Endothelial cell of umbilical vein (primary cell): ENCODE data around the gene LRRC34. TPM values are rescaled to one million over a fixed set of nuclear protein-coding genes. Genes with fewer than 3 reads are reported as not detected.

Experiments used
- BruUV-seq: library from RNA; stranded (reverse); fragments of 400-500 nt; replicated peaks from 2 replicates; lab custom pipeline; 2021; lab: Mats Ljungman, UMichigan
- CTCF ChIA-PET: fragments of 300-600, 350-600 bp; sonication (Branson Sonifier 250); formaldehyde crosslinking; loops from one replicate; lab custom pipeline; 2021; ENCODE audit warnings: antibody characterized with exemption, inconsistent platforms; lab: Charles Lee
- POLR2A ChIA-PET: fragments of 300-600, 350-600 bp; sonication (Branson Sonifier 250); formaldehyde crosslinking; loops from one replicate; lab custom pipeline; 2021; ENCODE audit warnings: antibody characterized with exemption, inconsistent platforms; lab: Charles Lee
- DNase-seq: peaks from one replicate; pipeline ENCODE4 v3.0.0-alpha.2; 2011; ENCODE audit warnings: low read depth, low spot score
- FAIRE-seq: peaks from 2 replicates; lab custom pipeline; 2011; peaks lifted over from hg19 to GRCh38; lab: Jason Lieb, UNC
- H2AFZ ChIP-seq: 2 replicates; pipeline ENCODE4 v1.6.0; 2012; ENCODE audit warnings: low read depth, low read length, control low read depth, inconsistent platforms
- H3K27ac ChIP-seq: 2 replicates; pipeline ENCODE4 v1.5.1; 2011; ENCODE audit warnings: low read depth, mild to moderate bottlenecking, control low read depth, low read length, moderate library complexity; ENCODE audit not compliant: insufficient read depth
- H3K27me3 ChIP-seq, 2 experiments: 2 replicates each; pipeline versions ENCODE4 v1.6.0 to v1.6.1; 2011; ENCODE audit warnings: low read length in 2 of 2, mixed read lengths in 1 of 2; ENCODE audit not compliant: control insufficient read depth in 2 of 2, insufficient read depth in 2 of 2
- H3K36me3 ChIP-seq, 2 experiments: 2 replicates in 1 of 2; 3 replicates in 1 of 2; pipeline ENCODE4 v1.5.1; 2011; ENCODE audit warnings: low read length in 2 of 2, mild to moderate bottlenecking in 1 of 2, moderate library complexity in 1 of 2; ENCODE audit not compliant: control insufficient read depth in 2 of 2, insufficient read depth in 2 of 2; ENCODE audit errors: extremely low read depth in 1 of 2
- H3K4me1 ChIP-seq: 3 replicates; pipeline ENCODE4 v1.5.1; 2011; ENCODE audit warnings: mild to moderate bottlenecking, low read length; ENCODE audit not compliant: control insufficient read depth, insufficient read depth; ENCODE audit errors: extremely low read depth
- H3K4me2 ChIP-seq: 2 replicates; pipeline ENCODE4 v1.6.1; 2011; ENCODE audit warnings: low read length, control low read depth, mixed read lengths; ENCODE audit not compliant: insufficient read depth
- H3K4me3 ChIP-seq, 3 experiments: fragments of 200-600 bp in 1 of 3; sonication (generic), shearing (Covaris generic) in 1 of 3; replicated peaks in 1 of 3; 2 replicates each; pipeline ENCODE4 v1.5.1; 2011 to 2016; ENCODE audit warnings: control low read depth in 3 of 3, low read length in 3 of 3, mild to moderate bottlenecking in 2 of 3, inconsistent platforms in 1 of 3, low read depth in 1 of 3, moderate library complexity in 1 of 3; ENCODE audit not compliant: insufficient read depth in 1 of 3
- H3K79me2 ChIP-seq: 2 replicates; pipeline ENCODE4 v1.6.0; 2012; ENCODE audit warnings: low read length, inconsistent platforms; ENCODE audit not compliant: control insufficient read depth, insufficient read depth
- H3K9ac ChIP-seq: replicated peaks from 2 replicates; pipeline ENCODE3; 2011; ENCODE audit warnings: low read length, control low read depth; ENCODE audit not compliant: insufficient read depth; ENCODE audit errors: extremely low read depth
- H3K9me1 ChIP-seq: replicated peaks from 3 replicates; pipeline ENCODE4 v1.6.0; 2011; ENCODE audit warnings: mild to moderate bottlenecking, low read length; ENCODE audit not compliant: control insufficient read depth, insufficient read depth; ENCODE audit errors: extremely low read depth
- H3K9me3 ChIP-seq: replicated peaks from 2 replicates; pipeline ENCODE4 v1.5.1; 2012; ENCODE audit warnings: low read length, inconsistent platforms; ENCODE audit not compliant: control insufficient read depth, insufficient read depth
- H4K20me1 ChIP-seq: replicated peaks from 2 replicates; pipeline ENCODE3; 2011; ENCODE audit warnings: mild to moderate bottlenecking, low read length; ENCODE audit not compliant: control insufficient read depth, insufficient read depth; ENCODE audit errors: extremely low read depth
- EZH2 ChIP-seq: IDR thresholded peaks from 2 replicates; pipeline ENCODE4 v1.6.1; 2012; ENCODE audit warnings: borderline replicate concordance, low read depth, mild to moderate bottlenecking, moderate library complexity, low read length, inconsistent platforms; ENCODE audit not compliant: severe bottlenecking
- FOS ChIP-seq: IDR thresholded peaks from 2 replicates; pipeline ENCODE4 v1.6.1; 2011; ENCODE audit warnings: mild to moderate bottlenecking, low read length, moderate library complexity, borderline replicate concordance; ENCODE audit not compliant: insufficient read depth
- GATA2 ChIP-seq: IDR thresholded peaks from 2 replicates; pipeline ENCODE4 v1.7.0; 2011; ENCODE audit warnings: low read depth, mild to moderate bottlenecking, moderate library complexity, mixed read lengths, low read length; ENCODE audit not compliant: insufficient read length, insufficient read depth
- JUN ChIP-seq: IDR thresholded peaks from 2 replicates; pipeline ENCODE4 v1.6.1; 2011; ENCODE audit warnings: borderline replicate concordance, low read depth; ENCODE audit not compliant: insufficient read length, insufficient read depth
- MYC ChIP-seq: IDR thresholded peaks from one replicate; pipeline ENCODE4 v1.6.1; 2011; ENCODE audit warnings: mild to moderate bottlenecking, low read depth, low read length
- POLR2A ChIP-seq: IDR thresholded peaks from 2 replicates; pipeline ENCODE4 v1.6.1; 2012; ENCODE audit warnings: low read depth, mild to moderate bottlenecking, control low read depth, low read length
- POLR2AphosphoS5 ChIP-seq: IDR thresholded peaks from 2 replicates; pipeline ENCODE4 v1.6.1; 2012; ENCODE audit warnings: low read depth, mild to moderate bottlenecking, control low read depth, low read length, moderate library complexity; ENCODE audit not compliant: insufficient read depth
- dilution Hi-C: fragments of 300-500 bp; cut with MboI; formaldehyde crosslinking; loops from one replicate; pipeline ENCODE4 v1.15.0; 2019; ENCODE audit warnings: low sequenced_read_pairs; ENCODE audit not compliant: extremely low pct_ligation_motif_present
- intact Hi-C: fragments of 100-400 bp; cut with micrococcal nuclease; formaldehyde crosslinking; loops from one replicate; pipeline ENCODE4 v1.10.0; 2022
- polyA plus RNA-seq, 4 experiments: library from polyadenylated mRNA; depleted of rRNA in 3 of 4; stranded (reverse) in 3 of 4; unstranded in 1 of 4; fragments of >200 nt; gene quantifications; 2 replicates each; pipeline versions ENCODE4 v1.2.1 to v1.2.3, GENCODE V29; 2011 to 2012; ENCODE audit warnings: missing spikeins in 1 of 4
- total RNA-seq: library from RNA; stranded (reverse); gene quantifications from 2 replicates; pipeline ENCODE4 v1.2.3, GENCODE V29; 2021
- TF ChIP-seq, protein P1 (sequence below), 2 donors: IDR thresholded peaks; 1 replicate in 1 of 2; 2 replicates in 1 of 2; pipeline ENCODE4 v1.5.1; 2011; ENCODE audit warnings: low read length in 2 of 2, mild to moderate bottlenecking in 2 of 2, moderate library complexity in 2 of 2, control low read depth in 1 of 2, inconsistent platforms in 1 of 2, low read depth in 1 of 2; ENCODE audit not compliant: insufficient read depth in 1 of 2; ENCODE audit errors: extremely low read depth in 1 of 2
- TF ChIP-seq, protein P2 (sequence below): IDR thresholded peaks from 2 replicates; pipeline ENCODE4 v1.6.1; 2011; ENCODE audit not compliant: insufficient read depth, insufficient read length

Gene LRRC34
- total and polyA plus RNA-seq, 2 donors (not counting 3 experiments of a cell fraction or from before 2014, with no cell fraction given) = 0.72 to 2.5 TPM

DNA sequence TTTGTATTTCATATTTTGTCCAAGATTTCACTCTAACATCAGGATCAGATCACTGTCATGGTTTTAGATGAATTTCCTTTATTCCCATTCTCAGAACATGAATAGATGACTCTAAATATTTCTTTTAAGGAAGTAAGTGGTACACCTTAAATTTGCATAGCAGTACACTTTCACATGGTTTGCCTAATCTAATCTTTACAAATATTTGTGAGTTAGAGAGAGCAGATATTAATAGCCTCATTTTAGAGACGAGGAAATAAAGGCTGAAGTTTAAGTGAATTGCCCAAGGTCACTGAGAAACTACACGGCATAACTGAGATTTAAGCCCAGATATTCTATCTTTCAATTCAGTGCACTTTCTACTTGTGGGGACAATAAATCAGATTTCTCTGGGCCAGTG is 62.0 kb downstream of the LRRC34 start:
- Histone ChIP-seq H3K9me1 (no peaks in the 10 kb centered on the region), H2AFZ (no peak overlapping the region), H3K9ac (no peak overlapping the region), H3K27ac (no peak overlapping the region), H3K9me3 (no peaks in the 10 kb centered on the region), H3K27me3 (peaks cover 3 to 25% of the 10 kb centered on the region in 2 experiments), H4K20me1 (no peaks in the 10 kb centered on the region), H3K4me2 (no peak overlapping the region), H3K79me2 (no peaks in the 10 kb centered on the region), H3K4me3 (no peak overlapping the region), H3K4me1 (no peaks in the 10 kb centered on the region), H3K36me3 (no peaks in the 10 kb centered on the region)
- TF ChIP-seq MYC (no peak), GATA2 (no peak), FOS (no peak), EZH2 (no peak), JUN (no peak), POLR2A (no peak), POLR2AphosphoS5 (no peak)
- TF ChIP-seq, protein P1, sequence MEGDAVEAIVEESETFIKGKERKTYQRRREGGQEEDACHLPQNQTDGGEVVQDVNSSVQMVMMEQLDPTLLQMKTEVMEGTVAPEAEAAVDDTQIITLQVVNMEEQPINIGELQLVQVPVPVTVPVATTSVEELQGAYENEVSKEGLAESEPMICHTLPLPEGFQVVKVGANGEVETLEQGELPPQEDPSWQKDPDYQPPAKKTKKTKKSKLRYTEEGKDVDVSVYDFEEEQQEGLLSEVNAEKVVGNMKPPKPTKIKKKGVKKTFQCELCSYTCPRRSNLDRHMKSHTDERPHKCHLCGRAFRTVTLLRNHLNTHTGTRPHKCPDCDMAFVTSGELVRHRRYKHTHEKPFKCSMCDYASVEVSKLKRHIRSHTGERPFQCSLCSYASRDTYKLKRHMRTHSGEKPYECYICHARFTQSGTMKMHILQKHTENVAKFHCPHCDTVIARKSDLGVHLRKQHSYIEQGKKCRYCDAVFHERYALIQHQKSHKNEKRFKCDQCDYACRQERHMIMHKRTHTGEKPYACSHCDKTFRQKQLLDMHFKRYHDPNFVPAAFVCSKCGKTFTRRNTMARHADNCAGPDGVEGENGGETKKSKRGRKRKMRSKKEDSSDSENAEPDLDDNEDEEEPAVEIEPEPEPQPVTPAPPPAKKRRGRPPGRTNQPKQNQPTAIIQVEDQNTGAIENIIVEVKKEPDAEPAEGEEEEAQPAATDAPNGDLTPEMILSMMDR (IDR thresholded peaks at IDR 0.05; ENCODE audit: extremely low read depth in 1 of 2, insufficient read depth in 1 of 2, low read depth in 1 of 2, low read length in 2 of 2) = no peak
- TF ChIP-seq, protein P2, sequence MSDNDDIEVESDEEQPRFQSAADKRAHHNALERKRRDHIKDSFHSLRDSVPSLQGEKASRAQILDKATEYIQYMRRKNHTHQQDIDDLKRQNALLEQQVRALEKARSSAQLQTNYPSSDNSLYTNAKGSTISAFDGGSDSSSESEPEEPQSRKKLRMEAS = no peak
- FAIRE-seq (no peak), DNase-seq (no peak)
- ChIA-PET POLR2A (no interaction called here), CTCF (no interaction called here)
- BruUV-seq = no TSS peak
- intact Hi-C loops (no loop called here), dilution Hi-C loops (no loop called here)
